ENCODE results near the gene PPP6R3. TPM values are rescaled to one million over a fixed set of nuclear protein-coding genes. Genes with fewer than 3 reads are reported as not detected.

The PPP6R3 gene
- total RNA-seq, 1 experiment from 2014 or later = 163 TPM

DNA sequence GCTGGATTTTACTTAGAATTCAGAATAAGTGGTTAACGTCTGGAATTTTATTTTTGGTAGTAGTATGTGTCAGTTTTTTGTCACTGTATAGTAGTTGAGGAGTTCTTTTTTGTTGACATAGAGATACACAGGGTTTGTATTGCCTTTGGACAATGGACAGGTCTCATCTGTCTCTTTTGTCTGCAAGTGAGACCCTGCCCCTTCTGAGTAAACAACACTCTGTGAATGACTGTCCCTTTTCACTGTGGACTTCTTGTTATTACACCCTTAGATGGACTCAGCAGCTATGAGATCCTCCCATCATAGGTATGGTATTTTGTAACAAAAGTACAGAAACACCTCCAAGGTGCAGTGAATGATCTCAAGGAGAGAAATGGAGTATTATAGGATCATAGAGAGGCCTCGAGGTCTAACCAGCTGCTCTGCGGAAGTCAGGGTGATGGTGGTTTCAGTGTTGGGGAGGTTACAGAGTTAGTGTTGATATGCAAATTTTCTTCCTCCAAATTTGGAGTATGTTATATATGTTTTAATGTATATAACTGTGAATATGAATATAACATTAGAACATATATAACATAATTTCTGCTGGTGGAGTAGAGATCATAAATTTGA, 7.8 kb downstream of the PPP6R3 start:
- Histone ChIP-seq H3K4me3 (ENCODE audit: low read depth in 2 of 2, low read length in 2 of 2) (no peak overlapping the region), H3K36me3 (ENCODE audit: control insufficient read depth, insufficient read depth, low read length) (no peaks in the 10 kb centered on the region), H3K27me3 (ENCODE audit: control insufficient read depth, insufficient read depth, low read length) (no peaks in the 10 kb centered on the region), H3K9me3 (ENCODE audit: control insufficient read depth, insufficient read depth, low read depth, low read length) (no peaks in the 10 kb centered on the region), H3K27ac (ENCODE audit: low read length) (no peak overlapping the region), H3K4me1 (ENCODE audit: control insufficient read depth, insufficient read depth, low read length) (peaks cover 38% of the 10 kb centered on the region)
- CTCF ChIA-PET = no interaction called here
- intact Hi-C loops (cut with micrococcal nuclease; ENCODE audit: unreplicated experiment) = no loop called here
- ATAC-seq (no peak), DNase-seq (ENCODE audit: low read depth, low spot score) (no peak)
- TF ChIP-seq, protein P1, sequence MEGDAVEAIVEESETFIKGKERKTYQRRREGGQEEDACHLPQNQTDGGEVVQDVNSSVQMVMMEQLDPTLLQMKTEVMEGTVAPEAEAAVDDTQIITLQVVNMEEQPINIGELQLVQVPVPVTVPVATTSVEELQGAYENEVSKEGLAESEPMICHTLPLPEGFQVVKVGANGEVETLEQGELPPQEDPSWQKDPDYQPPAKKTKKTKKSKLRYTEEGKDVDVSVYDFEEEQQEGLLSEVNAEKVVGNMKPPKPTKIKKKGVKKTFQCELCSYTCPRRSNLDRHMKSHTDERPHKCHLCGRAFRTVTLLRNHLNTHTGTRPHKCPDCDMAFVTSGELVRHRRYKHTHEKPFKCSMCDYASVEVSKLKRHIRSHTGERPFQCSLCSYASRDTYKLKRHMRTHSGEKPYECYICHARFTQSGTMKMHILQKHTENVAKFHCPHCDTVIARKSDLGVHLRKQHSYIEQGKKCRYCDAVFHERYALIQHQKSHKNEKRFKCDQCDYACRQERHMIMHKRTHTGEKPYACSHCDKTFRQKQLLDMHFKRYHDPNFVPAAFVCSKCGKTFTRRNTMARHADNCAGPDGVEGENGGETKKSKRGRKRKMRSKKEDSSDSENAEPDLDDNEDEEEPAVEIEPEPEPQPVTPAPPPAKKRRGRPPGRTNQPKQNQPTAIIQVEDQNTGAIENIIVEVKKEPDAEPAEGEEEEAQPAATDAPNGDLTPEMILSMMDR (IDR thresholded peaks at IDR 0.05) = no peak
- no peak for TF ChIP-seq SIN3A (IDR thresholded peaks at IDR 0.05; ENCODE audit: borderline replicate concordance, insufficient read depth, low read depth, low read length)
- TF ChIP-seq POLR2AphosphoS5 (IDR thresholded peaks at IDR 0.05; ENCODE audit: low read depth, low read length) = no peak
- in situ Hi-C loops (cut with HindIII; ENCODE audit: low pct_unique_long_range_greater_than_20kb, low sequenced_read_pairs) = no loop called here
- no TSS peak for BruUV-seq (replicated peaks)
- POLR2A ChIA-PET = interaction anchor here (0.6 kb wide), 1 partner anchor 14 kb away, joined by 9 read pairs; no protein-coding TSS in a partner anchor

DNA sequence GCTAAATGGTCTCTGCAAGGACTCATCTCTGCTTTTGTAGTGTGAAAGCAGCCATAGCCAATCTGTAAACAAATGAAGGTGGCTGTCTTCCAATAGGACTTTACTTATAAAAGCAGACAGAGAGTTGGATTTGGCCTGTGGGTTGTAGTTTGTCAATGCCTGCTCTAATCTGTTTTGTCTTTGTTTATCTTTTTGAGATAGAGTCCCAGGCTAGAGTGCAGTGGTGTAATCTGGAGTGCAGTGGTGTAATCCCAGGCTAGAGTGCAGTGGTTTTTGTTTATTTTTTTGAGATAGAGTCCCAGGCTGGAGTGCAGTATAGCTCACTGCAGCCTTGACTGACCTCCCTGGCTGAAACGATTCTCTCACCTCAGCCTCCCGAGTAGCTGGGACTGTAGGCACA, 8.6 kb downstream of the PPP6R3 start:
- ATAC-seq (no peak), DNase-seq (ENCODE audit: low read depth, low spot score) (no peak)
- Histone ChIP-seq H3K27me3 (ENCODE audit: control insufficient read depth, insufficient read depth, low read length) (no peaks in the 10 kb centered on the region), H3K27ac (ENCODE audit: low read length) (no peak overlapping the region), H3K36me3 (ENCODE audit: control insufficient read depth, insufficient read depth, low read length) (no peaks in the 10 kb centered on the region), H3K4me1 (ENCODE audit: control insufficient read depth, insufficient read depth, low read length) (peaks cover 31% of the 10 kb centered on the region), H3K9me3 (ENCODE audit: control insufficient read depth, insufficient read depth, low read depth, low read length) (no peaks in the 10 kb centered on the region), H3K4me3 (ENCODE audit: low read depth in 2 of 2, low read length in 2 of 2) (no peak overlapping the region)
- intact Hi-C loops (cut with micrococcal nuclease; ENCODE audit: unreplicated experiment) = no loop called here
- ChIA-PET POLR2A (no interaction called here), CTCF (no interaction called here)
- in situ Hi-C loops (cut with HindIII; ENCODE audit: low pct_unique_long_range_greater_than_20kb, low sequenced_read_pairs) = no loop called here
- no TSS peak for BruUV-seq (replicated peaks)
- TF ChIP-seq, protein P2, sequence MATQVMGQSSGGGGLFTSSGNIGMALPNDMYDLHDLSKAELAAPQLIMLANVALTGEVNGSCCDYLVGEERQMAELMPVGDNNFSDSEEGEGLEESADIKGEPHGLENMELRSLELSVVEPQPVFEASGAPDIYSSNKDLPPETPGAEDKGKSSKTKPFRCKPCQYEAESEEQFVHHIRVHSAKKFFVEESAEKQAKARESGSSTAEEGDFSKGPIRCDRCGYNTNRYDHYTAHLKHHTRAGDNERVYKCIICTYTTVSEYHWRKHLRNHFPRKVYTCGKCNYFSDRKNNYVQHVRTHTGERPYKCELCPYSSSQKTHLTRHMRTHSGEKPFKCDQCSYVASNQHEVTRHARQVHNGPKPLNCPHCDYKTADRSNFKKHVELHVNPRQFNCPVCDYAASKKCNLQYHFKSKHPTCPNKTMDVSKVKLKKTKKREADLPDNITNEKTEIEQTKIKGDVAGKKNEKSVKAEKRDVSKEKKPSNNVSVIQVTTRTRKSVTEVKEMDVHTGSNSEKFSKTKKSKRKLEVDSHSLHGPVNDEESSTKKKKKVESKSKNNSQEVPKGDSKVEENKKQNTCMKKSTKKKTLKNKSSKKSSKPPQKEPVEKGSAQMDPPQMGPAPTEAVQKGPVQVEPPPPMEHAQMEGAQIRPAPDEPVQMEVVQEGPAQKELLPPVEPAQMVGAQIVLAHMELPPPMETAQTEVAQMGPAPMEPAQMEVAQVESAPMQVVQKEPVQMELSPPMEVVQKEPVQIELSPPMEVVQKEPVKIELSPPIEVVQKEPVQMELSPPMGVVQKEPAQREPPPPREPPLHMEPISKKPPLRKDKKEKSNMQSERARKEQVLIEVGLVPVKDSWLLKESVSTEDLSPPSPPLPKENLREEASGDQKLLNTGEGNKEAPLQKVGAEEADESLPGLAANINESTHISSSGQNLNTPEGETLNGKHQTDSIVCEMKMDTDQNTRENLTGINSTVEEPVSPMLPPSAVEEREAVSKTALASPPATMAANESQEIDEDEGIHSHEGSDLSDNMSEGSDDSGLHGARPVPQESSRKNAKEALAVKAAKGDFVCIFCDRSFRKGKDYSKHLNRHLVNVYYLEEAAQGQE (IDR thresholded peaks at IDR 0.05; ENCODE audit: insufficient read depth in 1 of 2, low read depth in 2 of 2, low read length in 1 of 2) = no peak
- TF ChIP-seq TCF7L2 (IDR thresholded peaks at IDR 0.05; ENCODE audit: low read depth, low read length) (no peak), SIN3A (IDR thresholded peaks at IDR 0.05; ENCODE audit: borderline replicate concordance, insufficient read depth, low read depth, low read length) (no peak), POLR2AphosphoS5 (IDR thresholded peaks at IDR 0.05; ENCODE audit: low read depth, low read length) (no peak)
- TF ChIP-seq, protein P1 (IDR thresholded peaks at IDR 0.05) = no peak

All from Panc1 (cell line).